Measurements from ENCODE around the gene HOXA9. TPM values are rescaled to one million over a fixed set of nuclear protein-coding genes. Genes with fewer than 3 reads are reported as not detected.

HOXA9 gene
- total and polyA plus RNA-seq, 10 of the 15 experiments (the other 5 are each of a cell fraction or from before 2014, with no cell fraction given) = not detected

DNA sequence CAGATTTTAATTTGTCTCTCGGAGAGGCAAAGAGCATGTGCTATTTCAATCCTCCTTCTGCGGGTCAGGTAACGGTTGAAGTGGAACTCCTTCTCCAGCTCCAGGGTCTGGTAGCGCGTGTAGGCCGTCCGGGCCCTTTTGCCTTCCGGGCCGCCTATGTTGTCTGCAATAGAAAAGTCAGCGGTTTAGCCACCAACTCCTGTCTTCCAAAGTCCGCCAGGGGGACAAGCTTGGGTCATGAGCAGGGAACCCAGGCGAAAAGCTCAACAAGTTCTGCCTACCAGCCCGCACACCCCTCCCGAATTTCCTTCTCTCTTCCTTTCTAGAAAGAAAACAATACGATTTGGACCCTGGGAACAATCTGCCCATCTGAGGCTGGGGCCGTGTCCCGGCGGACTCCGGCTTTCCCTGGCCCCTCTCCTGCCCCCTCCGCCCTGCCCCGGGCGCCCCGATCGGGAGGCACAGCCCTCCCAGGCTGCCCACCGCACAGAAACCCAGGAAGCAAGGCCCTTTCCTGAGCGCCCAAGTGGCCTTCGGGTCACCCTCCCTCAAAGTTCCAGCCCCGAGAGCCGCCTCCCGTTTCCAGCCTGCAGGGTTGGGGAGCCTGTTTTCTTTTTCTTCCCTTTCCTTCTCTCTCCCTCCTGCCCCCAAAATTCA, 23.3 kb downstream of the HOXA9 start (continued):
- TF ChIP-seq, protein P1, sequence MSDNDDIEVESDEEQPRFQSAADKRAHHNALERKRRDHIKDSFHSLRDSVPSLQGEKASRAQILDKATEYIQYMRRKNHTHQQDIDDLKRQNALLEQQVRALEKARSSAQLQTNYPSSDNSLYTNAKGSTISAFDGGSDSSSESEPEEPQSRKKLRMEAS (IDR thresholded peaks at IDR 0.05; ENCODE audit: low read depth, low read length) = no peak
- TF ChIP-seq IRF4 (IDR thresholded peaks at IDR 0.05; ENCODE audit: low read depth, low read length) = no peak
- TF ChIP-seq, protein P2, sequence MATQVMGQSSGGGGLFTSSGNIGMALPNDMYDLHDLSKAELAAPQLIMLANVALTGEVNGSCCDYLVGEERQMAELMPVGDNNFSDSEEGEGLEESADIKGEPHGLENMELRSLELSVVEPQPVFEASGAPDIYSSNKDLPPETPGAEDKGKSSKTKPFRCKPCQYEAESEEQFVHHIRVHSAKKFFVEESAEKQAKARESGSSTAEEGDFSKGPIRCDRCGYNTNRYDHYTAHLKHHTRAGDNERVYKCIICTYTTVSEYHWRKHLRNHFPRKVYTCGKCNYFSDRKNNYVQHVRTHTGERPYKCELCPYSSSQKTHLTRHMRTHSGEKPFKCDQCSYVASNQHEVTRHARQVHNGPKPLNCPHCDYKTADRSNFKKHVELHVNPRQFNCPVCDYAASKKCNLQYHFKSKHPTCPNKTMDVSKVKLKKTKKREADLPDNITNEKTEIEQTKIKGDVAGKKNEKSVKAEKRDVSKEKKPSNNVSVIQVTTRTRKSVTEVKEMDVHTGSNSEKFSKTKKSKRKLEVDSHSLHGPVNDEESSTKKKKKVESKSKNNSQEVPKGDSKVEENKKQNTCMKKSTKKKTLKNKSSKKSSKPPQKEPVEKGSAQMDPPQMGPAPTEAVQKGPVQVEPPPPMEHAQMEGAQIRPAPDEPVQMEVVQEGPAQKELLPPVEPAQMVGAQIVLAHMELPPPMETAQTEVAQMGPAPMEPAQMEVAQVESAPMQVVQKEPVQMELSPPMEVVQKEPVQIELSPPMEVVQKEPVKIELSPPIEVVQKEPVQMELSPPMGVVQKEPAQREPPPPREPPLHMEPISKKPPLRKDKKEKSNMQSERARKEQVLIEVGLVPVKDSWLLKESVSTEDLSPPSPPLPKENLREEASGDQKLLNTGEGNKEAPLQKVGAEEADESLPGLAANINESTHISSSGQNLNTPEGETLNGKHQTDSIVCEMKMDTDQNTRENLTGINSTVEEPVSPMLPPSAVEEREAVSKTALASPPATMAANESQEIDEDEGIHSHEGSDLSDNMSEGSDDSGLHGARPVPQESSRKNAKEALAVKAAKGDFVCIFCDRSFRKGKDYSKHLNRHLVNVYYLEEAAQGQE (IDR thresholded peaks at IDR 0.05; ENCODE audit: low read depth, low read length) = no peak
- TF ChIP-seq ZNF622 (IDR thresholded peaks at IDR 0.05) = no peak
- TF ChIP-seq ESRRA (IDR thresholded peaks at IDR 0.05; ENCODE audit: low read length) = no peak
- TF ChIP-seq WRNIP1 (IDR thresholded peaks at IDR 0.05; ENCODE audit: borderline replicate concordance, low read depth, low read length) = no peak
- TF ChIP-seq ZBTB40 (IDR thresholded peaks at IDR 0.05; ENCODE audit: borderline replicate concordance) = no peak
- no peak for TF ChIP-seq MXI1 (IDR thresholded peaks at IDR 0.05; ENCODE audit: low read depth, low read length)
- no peak for TF ChIP-seq DPF2 (IDR thresholded peaks at IDR 0.05)

All from GM12878 (cell line).